Prostate gland (tissue), 2 donors: Measurements from ENCODE around the gene ANKRD13C. TPM values are rescaled to one million over a fixed set of nuclear protein-coding genes. Genes with fewer than 3 reads are reported as not detected.

Experiments
- DNase-seq: peaks from one replicate; pipeline ENCODE4 v3.0.0-alpha.2; 2019; ENCODE audit warnings: low spot score
- H3K27ac ChIP-seq, 2 donors: fragments of 200-600 bp; sonication (generic); 2 replicates each; pipeline ENCODE4 v1.5.1; 2017 to 2019
- H3K27me3 ChIP-seq: fragments of 200-600 bp; sonication (generic); replicated peaks from 2 replicates; pipeline ENCODE4 v1.5.1; 2019; ENCODE audit not compliant: insufficient read depth
- H3K36me3 ChIP-seq, 2 donors: fragments of 200-600 bp; sonication (generic); 1 replicate in 1 of 2; 2 replicates in 1 of 2; pipeline versions ENCODE4 v1.5.1 to v1.8.1; 2017 to 2019
- H3K4me1 ChIP-seq: fragments of 200-600 bp; sonication (generic); replicated peaks from 2 replicates; pipeline ENCODE4 v1.5.1; 2019
- H3K4me3 ChIP-seq, 2 donors: fragments of 200-600 bp; sonication (generic); 2 replicates each; pipeline ENCODE4 v1.5.1; 2017 to 2019
- H3K9me3 ChIP-seq: fragments of 200-600 bp; sonication (generic); 2 replicates; pipeline ENCODE4 v1.5.1; 2017
- CTCF ChIP-seq, 4 experiments: fragments of 200-600 bp in 2 of 4; fragments of 450-650 bp in 2 of 4; sonication (generic) in 2 of 4; IDR thresholded peaks; 1 replicate in 3 of 4; 2 replicates in 1 of 4; pipeline ENCODE4 v1.5.1; 2016 to 2019; ENCODE audit warnings: antibody characterized with exemption in 4 of 4, mild to moderate bottlenecking in 2 of 4, moderate library complexity in 2 of 4
- POLR2A ChIP-seq: fragments of 450-650 bp; IDR thresholded peaks from one replicate; pipeline ENCODE4 v1.6.1; 2016; ENCODE audit warnings: antibody characterized with exemption, mild to moderate bottlenecking
- POLR2AphosphoS5 ChIP-seq: sonication (generic); formaldehyde crosslinking; IDR thresholded peaks from one replicate; pipeline ENCODE4 v1.6.1; 2017; ENCODE audit warnings: antibody characterized with exemption
- WGBS: methylation state at CpG from one replicate; pipeline ENCODE4 v1.1.5; 2018; 5-methylcytosine and 5-hydroxymethylcytosine counted together
- intact Hi-C: fragments of 100-400 bp; cut with DNase I; formaldehyde crosslinking; loops from one replicate; pipeline ENCODE4 v1.14.2; 2022
- total RNA-seq, 2 donors: library from RNA; depleted of rRNA; stranded (reverse); fragments of >200 nt; gene quantifications; one replicate each; pipeline ENCODE4 v1.1.0, GENCODE V29; 2016

Gene ANKRD13C
- total RNA-seq, 2 donors from 2014 or later, result 21.7 to 26.2 TPM

GRCh38 chr1:70228670-70229069 lies 125.9 kb downstream of the ANKRD13C start:
- intact Hi-C loops, result no loop called here
- no peak for TF ChIP-seq POLR2AphosphoS5
- no peak for TF ChIP-seq POLR2A
- no peak for TF ChIP-seq CTCF (IDR thresholded peaks at IDR 0.05)
- Histone ChIP-seq H3K27me3 (no peaks in the 10 kb centered on the region), H3K4me3 (no peak overlapping the region), H3K27ac (no peak overlapping the region), H3K9me3 (no peaks in the 10 kb centered on the region), H3K4me1 (no peaks in the 10 kb centered on the region), H3K36me3 (no peaks in the 10 kb centered on the region)
- DNase-seq, result no peak
- WGBS, result 70% methylated on average over 2 of the region's 2 CpGs

- Histone ChIP-seq H3K36me3 (no peaks in the 10 kb centered on the region), H3K9me3 (no peaks in the 10 kb centered on the region), H3K4me1 (peaks cover 6% of the 10 kb centered on the region), H3K27me3 (no peaks in the 10 kb centered on the region), H3K4me3 (no peak overlapping the region), H3K27ac (no peak overlapping the region)
- TF ChIP-seq POLR2A, result no peak
- TF ChIP-seq POLR2AphosphoS5, result no peak
- no peak for TF ChIP-seq CTCF (IDR thresholded peaks at IDR 0.05)
- WGBS, result 45% methylated on average over 1 of the region's 1 CpG
- no peak for DNase-seq
- intact Hi-C loops, result no loop called here
These were observed 127.1 kb downstream of the ANKRD13C start for GRCh38 chr1:70227439-70227838.

GRCh38 chr1:70224954-70225353 lies 129.6 kb downstream of the ANKRD13C start:
- DNase-seq, result no peak
- WGBS, result 81% methylated on average over 2 of the region's 2 CpGs
- intact Hi-C loops, result loop anchor here (5.0 kb wide), 2 partner anchors 127 to 187 kb away; partner anchors contain the start of genes ANKRD13C and CTH
- H3K36me3 ChIP-seq, result no peaks in the 10 kb centered on the region
- peaks cover 6% of the 10 kb centered on the region for H3K4me1 ChIP-seq
- TF ChIP-seq POLR2A (no peak), CTCF (IDR thresholded peaks at IDR 0.05) (no peak), POLR2AphosphoS5 (no peak)
- H3K4me3 ChIP-seq, result no peak overlapping the region
- no peaks in the 10 kb centered on the region for H3K27me3 ChIP-seq
- H3K27ac ChIP-seq, result no peak overlapping the region
- no peaks in the 10 kb centered on the region for H3K9me3 ChIP-seq

- Histone ChIP-seq H3K4me1 (peaks cover 6% of the 10 kb centered on the region), H3K4me3 (peak overlapping the region in 1 of 2 donors; percentile 75), H3K9me3 (no peaks in the 10 kb centered on the region), H3K27me3 (no peaks in the 10 kb centered on the region), H3K27ac (peak overlapping the region; percentile 97 to 98), H3K36me3 (no peaks in the 10 kb centered on the region)
- DNase-seq, result no peak
- intact Hi-C loops, result loop anchor here (5.0 kb wide), 2 partner anchors 130 to 190 kb away; partner anchors contain the start of genes ANKRD13C and CTH
- WGBS, result 18% methylated on average over 3 of the region's 3 CpGs
- TF ChIP-seq POLR2AphosphoS5, result no peak
- TF ChIP-seq CTCF (IDR thresholded peaks at IDR 0.05), result no peak
- no peak for TF ChIP-seq POLR2A
These were observed 131.7 kb downstream of the ANKRD13C start for GRCh38 chr1:70222716-70223235.
